WI38 (cell line): Measurements from ENCODE around the gene DMTF1.
"Not testable (repeated sequence)": the region's sequence is repeated elsewhere in the genome, so short reads cannot be mapped to it uniquely, and the experiment has no call there.

ENCODE experiments used
- H3K4me3 ChIP-seq: 2 replicates; pipeline ENCODE4 v1.5.1; 2011; ENCODE audit warnings: low read depth, mild to moderate bottlenecking, control low read depth, low read length
- CTCF ChIP-seq: IDR thresholded peaks from 2 replicates; pipeline ENCODE4 v1.5.1; 2012; ENCODE audit warnings: low read depth, mild to moderate bottlenecking, control low read depth, low read length

Gene DMTF1

GRCh38 chr7:87226495-87226894 lies 74.2 kb downstream of the DMTF1 start:
- no peak for TF ChIP-seq CTCF
- no peak overlapping the region for H3K4me3 ChIP-seq

GRCh38 chr7:87231258-87231657 lies 79.0 kb downstream of the DMTF1 start:
- TF ChIP-seq CTCF, result no peak
- no peak overlapping the region for H3K4me3 ChIP-seq

- no peak for TF ChIP-seq CTCF
- no peak overlapping the region for H3K4me3 ChIP-seq
These were observed 79.5 kb downstream of the DMTF1 start for GRCh38 chr7:87231711-87232110.

GRCh38 chr7:87234949-87235348 lies 82.7 kb downstream of the DMTF1 start:
- no peak for TF ChIP-seq CTCF
- no peak overlapping the region for H3K4me3 ChIP-seq

GRCh38 chr7:87238464-87239051 lies 86.3 kb downstream of the DMTF1 start:
- peak overlapping the region; percentile 26; the same call in 1 of the 2 replicates for H3K4me3 ChIP-seq

- H3K4me3 ChIP-seq, result not testable (repeated sequence)
These were observed 93.4 kb downstream of the DMTF1 start for GRCh38 chr7:87245671-87246070.
